GM18951 (cell line): ENCODE measurements around the gene HPCA.
"Not testable (repeated sequence)": the region's sequence is repeated elsewhere in the genome, so short reads cannot be mapped to it uniquely, and the experiment has no call there.

Source experiments
- POLR2A ChIP-seq: IDR thresholded peaks from 4 replicates; pipeline ENCODE4 v1.6.1; 2011; ENCODE audit warnings: mild to moderate bottlenecking; ENCODE audit not compliant: insufficient read length, insufficient read depth; ENCODE audit errors: extremely low read depth
- in situ Hi-C: fragments of 300-500 bp; cut with MboI; formaldehyde crosslinking; loops from one replicate; pipeline ENCODE4 v1.12.0; 2022; ENCODE audit warnings: low sequenced_read_pairs, mixed read lengths, inconsistent platforms; ENCODE audit not compliant: unreplicated experiment

The HPCA gene

GRCh38 chr1:32896451-32896850 lies 10.2 kb downstream of the HPCA start:
- no peak for TF ChIP-seq POLR2A
- in situ Hi-C loops = no loop called here

- no peak for TF ChIP-seq POLR2A
- in situ Hi-C loops = no loop called here
Measured at GRCh38 chr1:32897082-32898049, 11.1 kb downstream of the HPCA start.

GRCh38 chr1:32898056-32898455 lies 11.8 kb downstream of the HPCA start:
- in situ Hi-C loops = no loop called here
- TF ChIP-seq POLR2A = no peak

GRCh38 chr1:32898958-32899357 lies 12.7 kb downstream of the HPCA start:
- in situ Hi-C loops = no loop called here
- no peak for TF ChIP-seq POLR2A

- in situ Hi-C loops = no loop called here
Measured at GRCh38 chr1:32899586-32900296, 13.4 kb downstream of the HPCA start.

GRCh38 chr1:32900371-32900955 lies 14.2 kb downstream of the HPCA start:
- in situ Hi-C loops = no loop called here
- TF ChIP-seq POLR2A = no peak

More at GRCh38 chr1:32899586-32900296, 13.4 kb downstream of the HPCA start:
- TF ChIP-seq POLR2A = no peak

- TF ChIP-seq POLR2A = no peak
- in situ Hi-C loops = no loop called here
Measured at GRCh38 chr1:32900956-32901822, 14.9 kb downstream of the HPCA start, which contains the start of gene TMEM54. TMEM54 (minus strand) TSS chr1:32901389; CDS start chr1:32901238, 151 bp downstream.

GRCh38 chr1:32901823-32902534 lies 15.7 kb downstream of the HPCA start:
- in situ Hi-C loops = no loop called here
- no peak for TF ChIP-seq POLR2A

- TF ChIP-seq POLR2A = no peak
- in situ Hi-C loops = no loop called here
Measured at GRCh38 chr1:32902535-32902920, 16.2 kb downstream of the HPCA start.

GRCh38 chr1:32903991-32904785 lies 17.9 kb downstream of the HPCA start:
- in situ Hi-C loops = no loop called here
- TF ChIP-seq POLR2A = no peak

- in situ Hi-C loops = no loop called here
- no peak for TF ChIP-seq POLR2A
Measured at GRCh38 chr1:32904797-32905196, 18.5 kb downstream of the HPCA start.

GRCh38 chr1:32905588-32905987 lies 19.3 kb downstream of the HPCA start:
- in situ Hi-C loops = not testable (repeated sequence)

- TF ChIP-seq POLR2A = no peak
- in situ Hi-C loops = no loop called here
Measured at GRCh38 chr1:32906654-32907053, 20.4 kb downstream of the HPCA start.
